ENCODE results near the gene PACRG. TPM values are rescaled to one million over a fixed set of nuclear protein-coding genes. Genes with fewer than 3 reads are reported as not detected.

The PACRG gene
- total and polyA plus RNA-seq, 10 of the 15 experiments (the other 5 are each of a cell fraction or from before 2014, with no cell fraction given) = not detected

GRCh38 chr6:163348789-163349680, 621.3 kb downstream of the PACRG start:
- FAIRE-seq (no peak), DNase-seq (ENCODE audit: low read depth, low spot score) (no peak), ATAC-seq (no peak)
- ChIA-PET CTCF (no interaction called here), RAD21 (ENCODE audit: unreplicated experiment) (no interaction called here), SMC1A (ENCODE audit: uncharacterized antibody, unreplicated experiment) (interaction anchor here (0.8 kb wide), 1 partner anchor 10 kb away, joined by 3 read pairs; no protein-coding TSS in a partner anchor), POLR2A (interaction anchor here (0.6 kb wide), 1 partner anchor 79 kb away, joined by 3 read pairs; no protein-coding TSS in a partner anchor)
- Histone ChIP-seq H2AFZ (ENCODE audit: control insufficient read depth, low read depth, low read length) (no peak overlapping the region), H3K4me3 (no peak overlapping the region), H4K20me1 (ENCODE audit: control insufficient read depth, insufficient read depth) (no peaks in the 10 kb centered on the region), H3K27ac (ENCODE audit: control insufficient read depth, insufficient read depth) (no peak overlapping the region), H3K9ac (ENCODE audit: control insufficient read depth, insufficient read depth, low read length) (no peak overlapping the region), H3K27me3 (replicated peaks in 1 of 2; ENCODE audit: control insufficient read depth in 2 of 2, insufficient read depth in 2 of 2, low read length in 1 of 2) (peaks cover 0 to 2% of the 10 kb centered on the region in 2 experiments; a peak in 1 of 4 replicates), H3K36me3 (ENCODE audit: control insufficient read depth in 2 of 2, insufficient read depth in 2 of 2, low read length in 1 of 2) (no peaks in the 10 kb centered on the region), H3K79me2 (ENCODE audit: control insufficient read depth, insufficient read depth, low read length) (no peaks in the 10 kb centered on the region), H3K4me2 (ENCODE audit: control insufficient read depth, insufficient read depth) (no peak overlapping the region), H3K4me1 (ENCODE audit: control insufficient read depth, insufficient read depth, low read length) (no peaks in the 10 kb centered on the region), H3K9me3 (replicated peaks; ENCODE audit: control insufficient read depth, insufficient read depth, low read length) (no peaks in the 10 kb centered on the region)
- in situ Hi-C loops (cut with MboI) = no loop called here
- intact Hi-C loops (cut with micrococcal nuclease; ENCODE audit: unreplicated experiment) = no loop called here
- TF ChIP-seq SUPT20H (IDR thresholded peaks at IDR 0.05; ENCODE audit: borderline replicate concordance, control insufficient read depth, low read depth, low read length) (no peak), POLR2A (IDR thresholded peaks at IDR 0.05; ENCODE audit: low read depth, low read length) (no peak), BHLHE40 (IDR thresholded peaks at IDR 0.05; ENCODE audit: borderline replicate concordance in 1 of 2, low read depth in 2 of 2, low read length in 1 of 2) (no peak)
- TF ChIP-seq, protein P1, sequence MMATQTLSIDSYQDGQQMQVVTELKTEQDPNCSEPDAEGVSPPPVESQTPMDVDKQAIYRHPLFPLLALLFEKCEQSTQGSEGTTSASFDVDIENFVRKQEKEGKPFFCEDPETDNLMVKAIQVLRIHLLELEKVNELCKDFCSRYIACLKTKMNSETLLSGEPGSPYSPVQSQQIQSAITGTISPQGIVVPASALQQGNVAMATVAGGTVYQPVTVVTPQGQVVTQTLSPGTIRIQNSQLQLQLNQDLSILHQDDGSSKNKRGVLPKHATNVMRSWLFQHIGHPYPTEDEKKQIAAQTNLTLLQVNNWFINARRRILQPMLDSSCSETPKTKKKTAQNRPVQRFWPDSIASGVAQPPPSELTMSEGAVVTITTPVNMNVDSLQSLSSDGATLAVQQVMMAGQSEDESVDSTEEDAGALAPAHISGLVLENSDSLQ (IDR thresholded peaks at IDR 0.05) = no peak
- WGBS (ENCODE audit: insufficient coverage, insufficient replicate concordance, low lambda C conversion rate, missing lambda C conversion rate) = 49% methylated on average over 9 of the region's 9 CpGs
- BruUV-seq (replicated peaks) = no TSS peak

DNA sequence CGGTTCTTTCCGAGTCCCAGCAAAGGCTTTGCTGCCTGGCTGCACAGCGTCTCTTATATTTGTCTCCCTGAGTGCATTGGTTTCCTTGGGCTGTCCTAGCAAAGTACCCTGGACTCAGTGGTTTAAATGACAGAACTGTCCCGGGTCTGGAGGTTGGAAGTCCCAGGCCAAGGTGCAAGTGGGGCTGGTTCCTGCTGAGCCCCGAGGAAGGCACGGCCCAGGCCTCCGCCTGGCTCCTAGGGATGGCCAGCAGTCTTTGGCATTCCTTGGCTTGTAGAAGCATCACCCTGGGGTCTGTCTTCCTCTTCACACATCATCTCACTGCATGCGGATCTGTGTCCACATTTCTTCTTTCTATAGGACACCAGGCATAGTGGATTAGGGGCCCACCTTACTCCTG, 621.9 kb downstream of the PACRG start:
- H3K27ac ChIP-seq (ENCODE audit: control insufficient read depth, insufficient read depth) = no peak overlapping the region
- ChIA-PET SMC1A (ENCODE audit: uncharacterized antibody, unreplicated experiment) (no interaction called here), POLR2A (no interaction called here), RAD21 (ENCODE audit: unreplicated experiment) (no interaction called here), CTCF (no interaction called here)
- no peaks in the 10 kb centered on the region for H3K79me2 ChIP-seq (ENCODE audit: control insufficient read depth, insufficient read depth, low read length)
- no peaks in the 10 kb centered on the region for H3K36me3 ChIP-seq (ENCODE audit: control insufficient read depth in 2 of 2, insufficient read depth in 2 of 2, low read length in 1 of 2)
- H3K4me3 ChIP-seq = no peak overlapping the region
- BruUV-seq (replicated peaks) = no TSS peak
- in situ Hi-C loops (cut with MboI) (no loop called here), intact Hi-C loops (cut with micrococcal nuclease; ENCODE audit: unreplicated experiment) (no loop called here)
- no peaks in the 10 kb centered on the region for H3K9me3 ChIP-seq (replicated peaks; ENCODE audit: control insufficient read depth, insufficient read depth, low read length)
- DNase-seq (ENCODE audit: low read depth, low spot score) (no peak), FAIRE-seq (no peak), ATAC-seq (no peak)
- H3K9ac ChIP-seq (ENCODE audit: control insufficient read depth, insufficient read depth, low read length) = no peak overlapping the region
- 49% methylated on average over 8 of the region's 8 CpGs for WGBS (ENCODE audit: insufficient coverage, insufficient replicate concordance, low lambda C conversion rate, missing lambda C conversion rate)
- no peaks in the 10 kb centered on the region for H4K20me1 ChIP-seq (ENCODE audit: control insufficient read depth, insufficient read depth)
- H3K4me1 ChIP-seq (ENCODE audit: control insufficient read depth, insufficient read depth, low read length) = peaks cover 2% of the 10 kb centered on the region
- H2AFZ ChIP-seq (ENCODE audit: control insufficient read depth, low read depth, low read length) = no peak overlapping the region
- no peak overlapping the region for H3K4me2 ChIP-seq (ENCODE audit: control insufficient read depth, insufficient read depth)
- peaks cover 0 to 2% of the 10 kb centered on the region in 2 experiments; a peak in 1 of 4 replicates for H3K27me3 ChIP-seq (replicated peaks in 1 of 2; ENCODE audit: control insufficient read depth in 2 of 2, insufficient read depth in 2 of 2, low read length in 1 of 2)
- no peak for TF ChIP-seq SPI1 (IDR thresholded peaks at IDR 0.05; ENCODE audit: borderline replicate concordance, insufficient read depth, low read depth, low read length)
- no peak for TF ChIP-seq MXI1 (IDR thresholded peaks at IDR 0.05; ENCODE audit: low read depth, low read length)
- no peak for TF ChIP-seq ZNF24 (IDR thresholded peaks at IDR 0.05)
- TF ChIP-seq, protein P2, sequence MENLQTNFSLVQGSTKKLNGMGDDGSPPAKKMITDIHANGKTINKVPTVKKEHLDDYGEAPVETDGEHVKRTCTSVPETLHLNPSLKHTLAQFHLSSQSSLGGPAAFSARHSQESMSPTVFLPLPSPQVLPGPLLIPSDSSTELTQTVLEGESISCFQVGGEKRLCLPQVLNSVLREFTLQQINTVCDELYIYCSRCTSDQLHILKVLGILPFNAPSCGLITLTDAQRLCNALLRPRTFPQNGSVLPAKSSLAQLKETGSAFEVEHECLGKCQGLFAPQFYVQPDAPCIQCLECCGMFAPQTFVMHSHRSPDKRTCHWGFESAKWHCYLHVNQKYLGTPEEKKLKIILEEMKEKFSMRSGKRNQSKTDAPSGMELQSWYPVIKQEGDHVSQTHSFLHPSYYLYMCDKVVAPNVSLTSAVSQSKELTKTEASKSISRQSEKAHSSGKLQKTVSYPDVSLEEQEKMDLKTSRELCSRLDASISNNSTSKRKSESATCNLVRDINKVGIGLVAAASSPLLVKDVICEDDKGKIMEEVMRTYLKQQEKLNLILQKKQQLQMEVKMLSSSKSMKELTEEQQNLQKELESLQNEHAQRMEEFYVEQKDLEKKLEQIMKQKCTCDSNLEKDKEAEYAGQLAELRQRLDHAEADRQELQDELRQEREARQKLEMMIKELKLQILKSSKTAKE (IDR thresholded peaks at IDR 0.05; ENCODE audit: low read depth, poor library complexity, severe bottlenecking) = no peak
